GM23338 (cell line): ENCODE data around the gene ETFA. TPM values are rescaled to one million over a fixed set of nuclear protein-coding genes. Genes with fewer than 3 reads are reported as not detected.

Source experiments
- ATAC-seq: fragments of 200-7000 bp; cut with Tn5 transposase; 3 replicates; pipeline ENCODE4 v1.9.1; 2020
- DNase-seq: peaks from one replicate; pipeline ENCODE4 v3.0.0-alpha.2; 2015; ENCODE audit warnings: low spot score
- H2AFZ ChIP-seq: fragments of 200-600 bp; sonication (generic); 2 replicates; pipeline ENCODE4 v1.8.0; 2016; ENCODE audit warnings: antibody characterized with exemption, mild to moderate bottlenecking, moderate library complexity
- H3F3A ChIP-seq: fragments of 200-600 bp; sonication (generic); replicated peaks from 2 replicates; pipeline ENCODE4 v1.8.0; 2017; ENCODE audit warnings: antibody characterized with exemption, mixed run types, low read depth
- H3K27ac ChIP-seq: fragments of 200-600 bp; sonication (generic); 2 replicates; pipeline ENCODE4 v1.6.1; 2016; ENCODE audit warnings: low read depth
- H3K27me3 ChIP-seq: fragments of 200-600 bp; sonication (generic); 2 replicates; pipeline ENCODE4 v1.8.0; 2016; ENCODE audit warnings: mild to moderate bottlenecking, mixed run types, moderate library complexity; ENCODE audit not compliant: insufficient read depth
- H3K36me3 ChIP-seq: fragments of 200-600 bp; sonication (generic); 2 replicates; pipeline ENCODE4 v1.8.0; 2016; ENCODE audit warnings: mild to moderate bottlenecking; ENCODE audit not compliant: insufficient read depth
- H3K4me1 ChIP-seq: fragments of 200-600 bp; sonication (generic); 2 replicates; pipeline ENCODE4 v1.8.0; 2016; ENCODE audit warnings: mild to moderate bottlenecking, moderate library complexity; ENCODE audit not compliant: insufficient read depth
- H3K4me2 ChIP-seq: fragments of 200-600 bp; sonication (generic); 2 replicates; pipeline ENCODE4 v1.7.1; 2017; ENCODE audit warnings: mixed run types
- H3K4me3 ChIP-seq: fragments of 200-600 bp; sonication (generic); 2 replicates; pipeline ENCODE4 v1.6.1; 2016; ENCODE audit warnings: mixed run types
- H3K79me2 ChIP-seq: fragments of 200-600 bp; sonication (generic); replicated peaks from 2 replicates; pipeline ENCODE4 v1.8.0; 2017; ENCODE audit warnings: mild to moderate bottlenecking; ENCODE audit not compliant: insufficient read depth
- H3K9me2 ChIP-seq: fragments of 200-600 bp; sonication (generic); 2 replicates; pipeline ENCODE4 v1.8.0; 2017; ENCODE audit not compliant: insufficient read depth
- H4K20me1 ChIP-seq: fragments of 200-600 bp; sonication (generic); replicated peaks from 2 replicates; pipeline ENCODE4 v1.8.0; 2017; ENCODE audit warnings: mild to moderate bottlenecking; ENCODE audit not compliant: insufficient read depth
- H3K27ac Mint-ChIP-seq: 2 replicates; pipeline ENCODE4 v1.8.0; 2020; ENCODE audit warnings: inconsistent platforms, mild to moderate bottlenecking, moderate library complexity, mixed read lengths
- H3K27me3 Mint-ChIP-seq: 3 replicates; pipeline ENCODE4 v1.8.0; 2022; ENCODE audit warnings: low read depth, mild to moderate bottlenecking, moderate library complexity, mixed read lengths, inconsistent platforms; ENCODE audit not compliant: insufficient read depth, poor library complexity
- H3K36me3 Mint-ChIP-seq: 3 replicates; pipeline ENCODE4 v1.8.0; 2021; ENCODE audit warnings: low read depth, mild to moderate bottlenecking, inconsistent platforms, moderate library complexity, mixed read lengths
- H3K4me1 Mint-ChIP-seq: 3 replicates; pipeline ENCODE4 v1.8.0; 2020; ENCODE audit warnings: mild to moderate bottlenecking, inconsistent platforms, mixed read lengths
- H3K4me3 Mint-ChIP-seq: 3 replicates; pipeline ENCODE4 v1.8.0; 2021; ENCODE audit warnings: moderate library complexity, mild to moderate bottlenecking, inconsistent platforms, mixed read lengths
- H3K9me3 Mint-ChIP-seq: 3 replicates; pipeline ENCODE4 v1.8.0; 2020; ENCODE audit warnings: moderate library complexity, mild to moderate bottlenecking, inconsistent platforms, mixed read lengths
- CREB1 ChIP-seq: fragments of 250-450 bp; sonication (Bioruptor Pico); IDR thresholded peaks from 2 replicates; pipeline ENCODE4 v1.5.0; 2020; ENCODE audit warnings: low read depth, mild to moderate bottlenecking, moderate library complexity
- EZH2 ChIP-seq: fragments of 200-600 bp; sonication (generic); IDR thresholded peaks from one replicate; pipeline ENCODE4 v1.8.0; 2017; ENCODE audit warnings: antibody characterized with exemption, mild to moderate bottlenecking, low read depth; ENCODE audit not compliant: unreplicated experiment
- EZH2phosphoT487 ChIP-seq: fragments of 200-600 bp; sonication (generic); IDR thresholded peaks from one replicate; pipeline ENCODE4 v1.8.1; 2018; ENCODE audit warnings: antibody characterized with exemption; ENCODE audit not compliant: unreplicated experiment
- NANOG ChIP-seq: IDR thresholded peaks from 2 replicates; pipeline ENCODE4 v1.6.1; 2016; ENCODE audit warnings: antibody characterized with exemption, borderline replicate concordance
- POLR2AphosphoS5 ChIP-seq: IDR thresholded peaks from 2 replicates; pipeline ENCODE4 v1.6.1; 2016; ENCODE audit warnings: antibody characterized with exemption, low read depth
- ZNF114 ChIP-seq: fragments of 250-450 bp; sonication (Bioruptor Pico); IDR thresholded peaks from 2 replicates; pipeline ENCODE4 v1.5.0; 2020; ENCODE audit warnings: mild to moderate bottlenecking, moderate library complexity
- ZNF331 ChIP-seq: fragments of 250-450 bp; sonication (Bioruptor Pico); IDR thresholded peaks from 2 replicates; pipeline ENCODE4 v1.5.0; 2020; ENCODE audit warnings: low read depth, mild to moderate bottlenecking, moderate library complexity
- polyA plus RNA-seq: library from polyadenylated mRNA; unstranded; fragments of >200 nt; fragmentation: Nextera tagmentation; extraction: Ambion mirVana; gene quantifications from 2 replicates; pipeline ENCODE4 v1.2.1, GENCODE V29; 2016
- total RNA-seq: library from RNA; depleted of rRNA; stranded (reverse); fragments of >200 nt; shearing (Covaris generic); gene quantifications from 2 replicates; pipeline ENCODE4 v1.2.3, GENCODE V29; 2014
- TF ChIP-seq, protein P1 (sequence below), 2 experiments: fragments of 200-600 bp in 1 of 2; sonication (generic) in 1 of 2; conservative IDR thresholded peaks; 2 replicates each; pipeline versions ENCODE4 v1.5.1 to v1.6.1; 2016 to 2017; ENCODE audit warnings: antibody characterized with exemption in 2 of 2, low read depth in 2 of 2, mild to moderate bottlenecking in 2 of 2, moderate library complexity in 1 of 2
- TF ChIP-seq, protein P2 (sequence below): IDR thresholded peaks from one replicate; pipeline ENCODE4 v1.6.1; 2018; ENCODE audit warnings: antibody characterized with exemption; ENCODE audit not compliant: unreplicated experiment
- TF ChIP-seq, protein P3 (sequence below): IDR thresholded peaks from 2 replicates; pipeline ENCODE4 v1.6.1; 2016; ENCODE audit warnings: antibody characterized with exemption

Gene ETFA
- total and polyA plus RNA-seq, 2 experiments from 2014 or later = 52.9 to 69.1 TPM

DNA sequence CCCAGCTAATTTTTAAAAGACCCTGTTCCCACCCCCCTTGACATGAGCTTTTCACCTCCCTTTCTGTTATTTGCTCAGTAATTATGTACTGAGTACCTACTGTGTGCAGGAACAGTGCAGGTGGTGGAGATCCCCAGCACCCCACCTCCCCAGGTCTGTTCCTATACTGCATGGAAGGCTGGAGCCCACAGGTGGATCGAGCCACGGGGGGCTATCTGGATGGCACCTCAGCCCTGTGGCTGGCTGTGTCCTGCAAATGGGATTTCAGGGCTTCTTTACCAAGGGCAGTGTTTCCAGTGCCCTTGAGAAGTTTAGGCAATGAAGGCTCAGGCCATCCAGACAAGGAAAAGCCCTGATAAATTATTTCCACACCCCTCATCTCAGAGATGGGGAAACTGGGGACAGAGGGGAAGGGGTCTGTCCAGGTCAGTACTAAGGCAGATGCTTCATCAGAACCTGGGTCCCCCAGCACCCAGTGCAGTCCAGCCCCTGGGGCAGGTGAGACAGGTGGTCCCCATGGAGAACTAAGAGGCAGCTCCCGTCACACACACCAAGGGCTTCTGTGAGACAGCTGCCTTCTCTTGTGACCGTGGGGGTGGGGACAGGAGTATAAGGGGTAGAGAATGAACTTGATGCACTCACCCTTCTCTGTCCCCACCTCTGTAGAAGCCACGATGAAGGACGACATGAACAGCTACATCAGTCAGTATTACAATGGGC, 109.6 kb downstream of the ETFA start (continued):
- TF ChIP-seq ZNF114 (CRISPR knock-in tag) = no peak
- TF ChIP-seq EZH2 = no peak
- no peak for TF ChIP-seq CREB1 (CRISPR knock-in tag)
- TF ChIP-seq, protein P1, sequence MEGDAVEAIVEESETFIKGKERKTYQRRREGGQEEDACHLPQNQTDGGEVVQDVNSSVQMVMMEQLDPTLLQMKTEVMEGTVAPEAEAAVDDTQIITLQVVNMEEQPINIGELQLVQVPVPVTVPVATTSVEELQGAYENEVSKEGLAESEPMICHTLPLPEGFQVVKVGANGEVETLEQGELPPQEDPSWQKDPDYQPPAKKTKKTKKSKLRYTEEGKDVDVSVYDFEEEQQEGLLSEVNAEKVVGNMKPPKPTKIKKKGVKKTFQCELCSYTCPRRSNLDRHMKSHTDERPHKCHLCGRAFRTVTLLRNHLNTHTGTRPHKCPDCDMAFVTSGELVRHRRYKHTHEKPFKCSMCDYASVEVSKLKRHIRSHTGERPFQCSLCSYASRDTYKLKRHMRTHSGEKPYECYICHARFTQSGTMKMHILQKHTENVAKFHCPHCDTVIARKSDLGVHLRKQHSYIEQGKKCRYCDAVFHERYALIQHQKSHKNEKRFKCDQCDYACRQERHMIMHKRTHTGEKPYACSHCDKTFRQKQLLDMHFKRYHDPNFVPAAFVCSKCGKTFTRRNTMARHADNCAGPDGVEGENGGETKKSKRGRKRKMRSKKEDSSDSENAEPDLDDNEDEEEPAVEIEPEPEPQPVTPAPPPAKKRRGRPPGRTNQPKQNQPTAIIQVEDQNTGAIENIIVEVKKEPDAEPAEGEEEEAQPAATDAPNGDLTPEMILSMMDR (conservative IDR thresholded peaks at IDR 0.05; ENCODE audit: low read depth in 2 of 2) = no peak
- TF ChIP-seq, protein P2, sequence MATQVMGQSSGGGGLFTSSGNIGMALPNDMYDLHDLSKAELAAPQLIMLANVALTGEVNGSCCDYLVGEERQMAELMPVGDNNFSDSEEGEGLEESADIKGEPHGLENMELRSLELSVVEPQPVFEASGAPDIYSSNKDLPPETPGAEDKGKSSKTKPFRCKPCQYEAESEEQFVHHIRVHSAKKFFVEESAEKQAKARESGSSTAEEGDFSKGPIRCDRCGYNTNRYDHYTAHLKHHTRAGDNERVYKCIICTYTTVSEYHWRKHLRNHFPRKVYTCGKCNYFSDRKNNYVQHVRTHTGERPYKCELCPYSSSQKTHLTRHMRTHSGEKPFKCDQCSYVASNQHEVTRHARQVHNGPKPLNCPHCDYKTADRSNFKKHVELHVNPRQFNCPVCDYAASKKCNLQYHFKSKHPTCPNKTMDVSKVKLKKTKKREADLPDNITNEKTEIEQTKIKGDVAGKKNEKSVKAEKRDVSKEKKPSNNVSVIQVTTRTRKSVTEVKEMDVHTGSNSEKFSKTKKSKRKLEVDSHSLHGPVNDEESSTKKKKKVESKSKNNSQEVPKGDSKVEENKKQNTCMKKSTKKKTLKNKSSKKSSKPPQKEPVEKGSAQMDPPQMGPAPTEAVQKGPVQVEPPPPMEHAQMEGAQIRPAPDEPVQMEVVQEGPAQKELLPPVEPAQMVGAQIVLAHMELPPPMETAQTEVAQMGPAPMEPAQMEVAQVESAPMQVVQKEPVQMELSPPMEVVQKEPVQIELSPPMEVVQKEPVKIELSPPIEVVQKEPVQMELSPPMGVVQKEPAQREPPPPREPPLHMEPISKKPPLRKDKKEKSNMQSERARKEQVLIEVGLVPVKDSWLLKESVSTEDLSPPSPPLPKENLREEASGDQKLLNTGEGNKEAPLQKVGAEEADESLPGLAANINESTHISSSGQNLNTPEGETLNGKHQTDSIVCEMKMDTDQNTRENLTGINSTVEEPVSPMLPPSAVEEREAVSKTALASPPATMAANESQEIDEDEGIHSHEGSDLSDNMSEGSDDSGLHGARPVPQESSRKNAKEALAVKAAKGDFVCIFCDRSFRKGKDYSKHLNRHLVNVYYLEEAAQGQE = no peak

DNA sequence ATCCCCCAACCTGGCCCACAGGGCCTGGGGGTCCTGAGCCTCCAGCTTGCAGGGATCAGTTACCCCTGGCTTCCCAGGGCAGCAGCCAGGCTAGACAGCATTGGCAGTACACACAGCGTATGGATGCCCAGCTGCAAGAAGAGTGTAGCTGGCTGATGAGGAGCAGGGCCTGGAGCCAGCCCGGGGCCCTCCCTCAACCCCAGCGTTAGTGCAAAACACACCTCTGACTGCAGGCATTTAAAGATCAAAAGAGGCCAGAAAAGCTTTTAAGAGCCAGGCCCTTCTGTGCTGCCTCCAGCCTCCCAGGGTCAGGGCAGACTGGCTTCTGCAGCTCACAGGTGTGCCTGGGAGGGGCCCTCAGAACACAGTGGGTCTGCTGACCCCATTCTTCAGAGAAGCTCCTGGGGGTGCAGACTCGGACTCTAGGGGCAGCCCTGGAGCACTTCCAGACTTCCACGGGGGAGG, 110.6 kb downstream of the ETFA start:
- Histone ChIP-seq H3K9me2 (no peaks in the 10 kb centered on the region), H3K4me1 (no peaks in the 10 kb centered on the region), H3K4me2 (no peak overlapping the region), H3K79me2 (no peaks in the 10 kb centered on the region), H3K36me3 (no peaks in the 10 kb centered on the region), H4K20me1 (no peaks in the 10 kb centered on the region), H3K4me3 (no peak overlapping the region), H3K27me3 (no peaks in the 10 kb centered on the region), H3F3A (no peaks in the 10 kb centered on the region), H2AFZ (no peak overlapping the region), H3K27ac (no peak overlapping the region)
- Mint-ChIP-seq H3K4me3 (no peak overlapping the region), H3K4me1 (peaks cover 17% of the 10 kb centered on the region), H3K9me3 (no peaks in the 10 kb centered on the region), H3K36me3 (no peaks in the 10 kb centered on the region), H3K27me3 (peaks cover 9% of the 10 kb centered on the region), H3K27ac (peak overlapping the region; percentile 62; the same call in 1 of the 2 replicates)
- DNase-seq (no peak), ATAC-seq (no peak; the same call in 1 of the 3 replicates)
- TF ChIP-seq POLR2AphosphoS5 (no peak), EZH2 (no peak), ZNF331 (CRISPR knock-in tag) (no peak), EZH2phosphoT487 (no peak), CREB1 (CRISPR knock-in tag) (no peak), ZNF114 (CRISPR knock-in tag) (no peak), NANOG (no peak)
- TF ChIP-seq, protein P2 = no peak
- TF ChIP-seq, protein P1 (conservative IDR thresholded peaks at IDR 0.05; ENCODE audit: low read depth in 2 of 2) = no peak
- TF ChIP-seq, protein P3, sequence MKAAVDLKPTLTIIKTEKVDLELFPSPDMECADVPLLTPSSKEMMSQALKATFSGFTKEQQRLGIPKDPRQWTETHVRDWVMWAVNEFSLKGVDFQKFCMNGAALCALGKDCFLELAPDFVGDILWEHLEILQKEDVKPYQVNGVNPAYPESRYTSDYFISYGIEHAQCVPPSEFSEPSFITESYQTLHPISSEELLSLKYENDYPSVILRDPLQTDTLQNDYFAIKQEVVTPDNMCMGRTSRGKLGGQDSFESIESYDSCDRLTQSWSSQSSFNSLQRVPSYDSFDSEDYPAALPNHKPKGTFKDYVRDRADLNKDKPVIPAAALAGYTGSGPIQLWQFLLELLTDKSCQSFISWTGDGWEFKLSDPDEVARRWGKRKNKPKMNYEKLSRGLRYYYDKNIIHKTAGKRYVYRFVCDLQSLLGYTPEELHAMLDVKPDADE = no peak
